Measurements from ENCODE around the gene PTGER1. TPM values are rescaled to one million over a fixed set of nuclear protein-coding genes. Genes with fewer than 3 reads are reported as not detected.

Gene PTGER1
- total RNA-seq, 3 donors from 2014 or later: 0.41 to 1.2 (median 0.63) TPM

- Histone ChIP-seq H3K36me3 (ENCODE audit: low read depth) (peaks cover 3% of the 10 kb centered on the region), H3K9me3 (no peaks in the 10 kb centered on the region), H3K4me3 (no peak overlapping the region), H3K4me1 (ENCODE audit: low read depth) (peaks cover 11% of the 10 kb centered on the region)
- intact Hi-C loops (cut with DNase I, micrococcal nuclease): no loop called here
- ATAC-seq: no peak
- no peak for TF ChIP-seq CTCF (IDR thresholded peaks at IDR 0.05)
- no peak for DNase-seq
These were observed 31.4 kb downstream of the PTGER1 start for GRCh38 chr19:14443632-14444216.

- H3K4me1 ChIP-seq (ENCODE audit: low read depth): peaks cover 11% of the 10 kb centered on the region
- intact Hi-C loops (cut with DNase I, micrococcal nuclease): no loop called here
These were observed 32.1 kb downstream of the PTGER1 start for GRCh38 chr19:14442891-14443631.

GRCh38 chr19:14441041-14441938 lies 33.9 kb downstream of the PTGER1 start:
- Histone ChIP-seq H3K9me3 (no peaks in the 10 kb centered on the region), H3K4me1 (ENCODE audit: low read depth) (peaks cover 11% of the 10 kb centered on the region), H3K36me3 (ENCODE audit: low read depth) (peaks cover 3% of the 10 kb centered on the region), H3K4me3 (no peak overlapping the region)
- DNase-seq (no peak), ATAC-seq (no peak)
- TF ChIP-seq CTCF (IDR thresholded peaks at IDR 0.05): no peak
- intact Hi-C loops (cut with DNase I, micrococcal nuclease): no loop called here

More at GRCh38 chr19:14442891-14443631, 32.1 kb downstream of the PTGER1 start:
- Histone ChIP-seq H3K36me3 (ENCODE audit: low read depth) (peaks cover 3% of the 10 kb centered on the region), H3K9me3 (no peaks in the 10 kb centered on the region), H3K4me3 (no peak overlapping the region)
- no peak for TF ChIP-seq CTCF (IDR thresholded peaks at IDR 0.05)
- DNase-seq (no peak), ATAC-seq (no peak)

- intact Hi-C loops (cut with DNase I, micrococcal nuclease): no loop called here
- Histone ChIP-seq H3K4me3 (no peak overlapping the region), H3K36me3 (ENCODE audit: low read depth) (peaks cover under 1% of the 10 kb centered on the region), H3K4me1 (ENCODE audit: low read depth) (peaks cover 13% of the 10 kb centered on the region), H3K9me3 (no peaks in the 10 kb centered on the region)
- ATAC-seq (peak; percentile 91), DNase-seq (peak; percentile 73 to 93 (median 80))
- no peak for TF ChIP-seq CTCF (IDR thresholded peaks at IDR 0.05)
These were observed 35.1 kb downstream of the PTGER1 start for GRCh38 chr19:14440049-14440448.

GRCh38 chr19:14439014-14439413 lies 36.1 kb downstream of the PTGER1 start:
- intact Hi-C loops (cut with DNase I, micrococcal nuclease): no loop called here
- Histone ChIP-seq H3K4me3 (no peak overlapping the region), H3K36me3 (ENCODE audit: low read depth) (no peaks in the 10 kb centered on the region), H3K4me1 (ENCODE audit: low read depth) (peaks cover 22% of the 10 kb centered on the region), H3K9me3 (no peaks in the 10 kb centered on the region)
- DNase-seq: no peak
- no peak for ATAC-seq
- no peak for TF ChIP-seq CTCF (IDR thresholded peaks at IDR 0.05)
